Dermis microvascular lymphatic vessel endothelial cell (primary cell): ENCODE measurements around the gene RNF26. TPM values are rescaled to one million over a fixed set of nuclear protein-coding genes. Genes with fewer than 3 reads are reported as not detected.

Experiments
- DNase-seq, 2 donors: peaks; one replicate each; pipeline versions ENCODE4 v3.0.0 to v3.0.0-alpha.2; 2010; ENCODE audit warnings: low read depth in 2 of 2
- total RNA-seq: library from RNA; depleted of rRNA; stranded (reverse); fragments of >200 nt; gene quantifications from 2 replicates; pipeline ENCODE4 v1.2.1, GENCODE V29; 2014

Gene RNF26
- 2.6 and 4.6 TPM in 2 replicates for total RNA-seq

DNA sequence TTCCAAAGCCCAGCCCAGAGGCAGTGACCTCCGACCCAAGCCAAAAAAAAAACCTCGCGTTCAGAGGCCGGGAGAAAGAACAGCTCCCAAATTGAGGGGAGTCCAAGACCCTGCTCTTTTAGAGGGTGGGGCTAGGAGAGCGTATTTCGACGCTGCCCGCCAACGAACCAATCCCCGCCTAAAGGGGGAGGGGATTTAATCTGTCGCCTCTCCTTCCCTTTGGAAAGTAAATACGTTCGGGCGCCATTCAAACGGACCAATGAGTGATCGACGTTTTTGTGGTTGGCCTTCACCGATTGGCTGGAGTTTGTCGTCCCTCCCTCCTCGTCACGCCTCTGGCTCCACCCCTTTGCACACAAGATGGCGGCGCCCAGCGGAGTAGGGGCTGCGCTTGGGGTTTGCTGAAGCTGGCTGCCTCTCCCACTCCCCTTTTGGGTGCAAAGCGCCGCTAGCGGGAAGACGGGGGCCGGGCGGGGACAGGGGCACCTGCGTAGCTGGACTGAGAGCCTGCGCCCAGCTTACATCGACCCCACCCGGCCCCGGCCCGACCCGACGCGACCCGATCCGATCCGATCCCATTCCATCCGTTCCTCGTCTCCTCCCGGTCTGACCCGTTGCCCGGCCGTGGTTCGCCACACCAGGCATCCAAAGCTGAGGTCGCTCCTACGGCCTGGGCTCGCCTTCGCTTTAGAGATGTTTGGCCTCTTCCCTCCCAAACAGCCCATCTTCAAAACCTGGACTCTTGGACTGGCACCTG lies at the start of gene RNF26:
RNF26 (plus strand) TSS at position 354 of the 757 bp plus-strand sequence. CDS start 596 bp downstream, outside the sequence.
- peak; percentile 97 to 98 for DNase-seq

DNA sequence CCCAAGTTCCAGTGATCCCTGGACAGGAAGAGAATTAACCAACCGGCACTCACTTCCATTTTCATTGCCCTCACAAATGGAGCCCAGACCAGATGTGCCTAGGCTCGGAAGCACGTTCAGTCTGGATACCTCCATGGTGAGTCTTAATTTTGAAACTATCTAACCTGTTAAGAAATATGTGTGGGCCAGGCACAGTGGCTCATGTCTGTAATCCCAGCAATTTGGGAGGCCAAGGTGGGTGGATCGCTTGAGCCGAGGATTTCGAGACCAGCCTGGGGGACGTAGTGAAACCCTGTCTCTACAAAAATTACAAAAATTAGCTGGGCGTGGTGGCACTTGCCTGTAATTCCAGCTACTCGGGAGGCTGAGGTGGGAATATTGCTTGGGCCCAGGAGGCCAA lies 48.9 kb upstream of the RNF26 start:
- DNase-seq = no peak

DNA sequence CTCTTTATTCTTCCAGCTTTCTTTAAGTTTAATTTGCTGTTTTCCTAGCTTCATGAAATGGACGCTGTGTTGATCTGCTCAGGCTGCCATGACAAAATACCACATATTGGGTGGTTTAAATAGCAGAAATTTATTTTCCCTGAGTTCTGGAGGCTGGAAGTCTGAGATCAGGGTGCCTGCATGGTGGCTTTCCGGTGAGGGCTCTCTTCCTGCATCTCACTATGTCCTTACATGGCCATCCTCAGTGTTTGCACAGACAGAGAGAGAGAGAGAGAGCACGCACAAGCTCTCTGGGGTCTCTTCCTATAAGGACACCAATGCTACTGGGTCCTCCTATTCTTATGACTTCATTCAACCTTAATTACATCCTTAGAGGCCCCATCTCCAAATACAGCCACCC lies 46.1 kb upstream of the RNF26 start:
- no peak for DNase-seq

DNA sequence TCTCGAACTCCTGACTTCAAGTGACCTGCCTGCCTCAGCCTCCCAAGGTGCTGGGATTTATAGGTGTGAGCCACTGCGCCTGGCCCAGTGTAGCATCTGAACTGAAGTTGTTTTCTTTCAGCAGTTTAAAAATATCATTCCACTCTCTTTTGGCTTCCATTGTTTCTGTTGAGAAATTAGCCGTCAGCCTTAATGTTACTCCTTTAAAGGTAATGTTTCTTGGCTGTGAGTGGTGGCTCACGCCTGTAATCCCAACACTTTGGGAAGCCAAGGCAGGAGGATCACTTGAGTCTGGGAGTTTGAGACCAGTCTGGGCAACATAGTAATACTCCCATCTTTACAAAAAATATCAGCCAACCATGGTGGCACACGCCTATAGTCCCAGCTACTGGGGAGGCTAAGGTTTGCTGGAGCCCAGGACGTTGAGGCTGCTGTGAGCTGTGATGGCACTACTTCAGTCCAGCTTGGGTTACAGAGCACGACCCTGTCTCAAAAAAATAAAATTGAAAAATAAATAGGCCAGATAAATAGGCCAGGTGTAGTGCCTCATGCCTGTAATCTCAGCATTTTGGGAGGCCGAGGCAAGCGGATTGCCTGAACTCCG lies 43.3 kb upstream of the RNF26 start:
- no peak for DNase-seq

DNA sequence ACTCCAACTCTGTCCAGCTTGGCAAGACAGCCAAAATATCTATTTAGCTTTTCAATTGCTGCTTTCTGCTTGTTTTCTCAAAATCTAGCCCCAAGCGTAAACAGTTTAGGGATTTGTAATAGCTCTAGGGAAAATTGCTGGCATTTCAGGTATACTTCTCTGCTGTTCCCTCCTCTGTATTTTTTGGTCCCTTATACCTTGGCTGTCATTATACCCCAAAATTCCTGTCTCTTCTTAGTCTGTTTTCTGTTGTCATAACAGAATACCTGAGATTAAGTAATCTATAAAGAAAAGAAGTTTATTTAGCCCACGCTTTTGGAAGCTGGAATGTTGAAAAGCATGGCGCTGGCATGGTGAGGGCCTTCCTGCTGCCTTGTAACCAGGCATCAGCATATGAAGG lies 40.9 kb upstream of the RNF26 start:
- no peak for DNase-seq

DNA sequence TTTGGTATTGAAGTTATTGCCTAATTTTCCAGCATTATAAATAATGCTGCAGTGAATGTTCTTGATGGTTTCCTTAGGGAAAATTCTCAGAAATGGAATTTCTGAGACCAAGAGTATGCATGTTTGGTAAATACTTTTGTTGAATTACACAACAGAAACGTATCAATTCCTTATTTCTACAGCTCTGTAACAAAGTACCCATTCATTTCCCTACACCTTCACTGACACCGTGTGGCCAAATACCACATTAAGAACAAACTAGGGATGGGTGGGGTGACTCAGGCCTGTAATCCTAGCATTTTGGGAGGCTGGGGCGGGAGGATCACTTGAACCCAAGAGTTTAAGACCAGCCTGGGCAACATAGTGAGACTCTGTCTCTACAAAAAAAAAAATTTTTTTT lies 39.1 kb upstream of the RNF26 start:
- DNase-seq = no peak

DNA sequence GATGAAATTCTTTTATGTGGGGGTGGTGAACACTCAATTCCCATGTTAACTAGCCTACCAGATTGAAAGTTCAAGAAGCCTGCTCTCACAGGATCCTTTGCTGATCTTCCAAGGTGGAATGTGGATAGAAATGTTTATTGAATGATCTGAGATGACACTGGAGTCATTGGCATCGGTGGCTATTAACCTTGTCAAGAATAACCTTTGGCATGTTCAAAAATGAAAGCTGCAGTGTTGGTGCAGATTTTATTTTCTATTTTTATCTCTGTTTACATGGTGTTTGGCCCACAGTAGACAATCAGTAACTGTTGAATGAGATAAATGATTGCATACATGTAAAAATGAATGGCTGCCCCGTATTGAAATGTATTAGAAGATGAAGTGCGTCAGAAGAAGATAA lies 36.4 kb upstream of the RNF26 start:
- no peak for DNase-seq

DNA sequence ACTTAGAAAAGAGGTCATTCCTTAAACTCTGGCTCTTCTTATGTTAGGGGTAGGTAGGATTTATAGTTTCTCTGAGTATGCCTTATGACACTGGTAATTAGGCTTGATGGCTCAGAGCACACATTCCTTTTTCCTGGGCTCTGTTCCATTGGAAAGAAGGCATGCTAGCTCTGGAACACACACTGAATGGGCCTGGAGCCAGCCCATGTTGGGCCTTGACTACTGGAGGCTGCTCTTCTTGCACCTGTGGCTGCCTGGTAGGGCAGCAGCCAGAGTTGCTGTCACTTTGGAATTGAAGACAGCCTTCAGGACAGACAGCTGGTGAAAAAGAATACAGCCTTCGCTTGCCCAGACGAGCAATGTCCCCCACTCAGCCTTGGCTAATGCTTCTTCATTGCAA lies 35.6 kb upstream of the RNF26 start:
- DNase-seq = no peak

DNA sequence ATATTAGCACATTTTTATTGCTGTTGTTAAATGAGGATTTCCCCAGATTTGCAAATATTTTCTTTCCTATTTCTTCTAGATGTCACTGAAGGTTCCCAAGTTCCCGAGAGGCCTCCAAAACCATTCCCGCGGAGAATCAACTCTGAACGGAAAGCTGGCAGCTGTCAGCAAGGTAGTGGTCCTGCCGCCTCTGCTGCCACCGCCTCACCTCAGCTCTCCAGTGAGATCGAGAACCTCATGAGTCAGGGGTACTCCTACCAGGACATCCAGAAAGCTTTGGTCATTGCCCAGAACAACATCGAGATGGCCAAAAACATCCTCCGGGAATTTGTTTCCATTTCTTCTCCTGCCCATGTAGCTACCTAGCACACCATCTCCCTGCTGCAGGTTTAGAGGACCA lies 34.9 kb upstream of the RNF26 start:
- no peak for DNase-seq

DNA sequence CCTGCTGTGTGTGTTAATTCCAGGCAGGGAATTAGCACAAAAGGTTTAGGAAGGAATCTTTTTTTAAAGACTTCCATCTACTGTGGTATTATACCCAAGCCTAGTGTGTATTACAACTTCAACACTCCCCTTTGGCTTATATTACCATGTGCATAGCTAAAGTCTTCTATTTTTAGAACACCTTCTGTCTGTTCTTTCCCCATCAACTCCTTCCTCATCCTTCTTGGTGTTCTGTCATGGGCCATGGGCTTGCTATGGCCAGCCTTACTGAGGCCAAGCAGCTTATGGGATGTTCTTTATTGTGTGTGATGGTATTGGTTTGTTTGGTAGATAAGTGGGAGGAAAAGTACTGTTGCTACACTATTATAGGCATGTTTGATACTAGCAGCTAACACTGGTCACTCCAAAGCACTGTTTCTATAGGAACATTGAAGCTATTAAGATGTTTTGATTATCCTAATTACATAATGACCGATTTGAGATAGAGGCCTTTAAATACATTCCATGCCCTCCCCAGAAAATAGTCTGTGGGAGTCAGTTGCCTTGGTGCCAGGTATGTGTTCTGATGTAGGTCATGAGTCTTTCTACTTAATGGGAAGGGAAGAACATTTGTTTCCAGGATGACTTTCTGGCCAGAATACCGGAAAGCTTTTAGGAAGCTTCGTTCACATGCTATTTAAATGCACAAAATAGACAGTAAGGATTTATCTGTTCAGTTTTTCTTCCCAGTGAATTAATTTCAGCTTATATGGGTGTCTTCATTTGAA lies 33.9 kb upstream of the RNF26 start:
- DNase-seq = no peak

DNA sequence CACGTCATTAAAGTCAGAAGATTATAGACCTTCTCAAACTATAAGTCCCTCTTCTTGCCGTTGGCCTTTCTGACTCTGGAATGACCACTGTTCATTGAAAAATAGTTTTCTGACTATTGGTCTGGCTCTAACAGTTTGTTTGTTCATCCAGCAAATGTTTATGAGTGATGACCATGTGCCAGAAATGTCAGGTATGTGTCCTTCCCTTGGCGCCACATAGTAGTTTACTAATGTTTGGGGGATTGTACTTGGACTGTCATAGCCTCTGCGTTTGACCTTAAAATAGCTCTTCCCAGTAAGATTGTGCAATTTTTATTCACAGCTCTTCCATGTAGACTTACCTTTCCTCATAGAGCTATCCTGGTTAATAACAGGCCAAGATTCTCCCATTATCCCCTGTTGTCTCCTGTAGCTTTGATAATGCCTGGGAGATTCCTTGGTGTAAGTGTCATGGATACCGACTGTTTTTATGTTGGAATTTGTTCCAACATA lies 31.1 kb upstream of the RNF26 start:
- no peak for DNase-seq

DNA sequence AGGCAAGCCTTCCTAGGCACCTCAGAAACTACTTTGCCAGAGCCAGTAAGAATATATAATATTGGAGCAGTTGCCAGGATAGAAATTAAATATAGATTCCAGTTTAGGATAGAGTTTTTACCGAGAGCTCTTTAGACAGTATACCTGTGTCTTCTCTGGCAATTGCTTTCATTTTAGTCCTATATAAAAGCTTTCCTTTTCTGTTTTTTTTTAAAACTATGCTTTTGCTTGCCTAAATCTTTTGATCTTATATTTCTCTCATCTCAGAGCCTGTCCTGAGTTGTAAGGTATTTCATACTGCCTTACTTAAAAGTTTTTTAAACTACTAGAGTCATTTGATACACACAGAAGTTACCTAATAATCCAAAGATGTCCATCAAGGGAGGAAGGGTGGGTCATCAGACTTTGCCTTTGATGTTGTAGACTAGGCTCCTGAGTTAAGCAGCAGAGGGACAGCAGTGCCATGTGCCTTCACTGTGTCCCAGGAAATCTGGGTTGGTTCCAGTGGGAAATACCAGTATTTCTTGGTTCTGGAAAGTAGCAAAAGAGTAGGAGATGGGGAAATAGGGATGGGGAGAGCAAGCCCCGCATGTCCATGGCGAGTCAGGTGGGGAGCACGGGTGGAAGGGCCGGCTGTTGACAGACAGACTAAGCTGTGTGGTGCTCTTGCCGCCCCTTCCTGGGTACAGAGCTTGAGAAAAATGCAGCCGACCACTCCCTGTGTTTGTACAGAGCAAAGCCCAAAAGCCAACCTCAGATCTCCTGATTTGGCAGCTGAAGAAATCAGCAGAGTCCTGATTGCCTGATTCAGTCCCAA lies 28.6 kb upstream of the RNF26 start:
- no peak for DNase-seq

DNA sequence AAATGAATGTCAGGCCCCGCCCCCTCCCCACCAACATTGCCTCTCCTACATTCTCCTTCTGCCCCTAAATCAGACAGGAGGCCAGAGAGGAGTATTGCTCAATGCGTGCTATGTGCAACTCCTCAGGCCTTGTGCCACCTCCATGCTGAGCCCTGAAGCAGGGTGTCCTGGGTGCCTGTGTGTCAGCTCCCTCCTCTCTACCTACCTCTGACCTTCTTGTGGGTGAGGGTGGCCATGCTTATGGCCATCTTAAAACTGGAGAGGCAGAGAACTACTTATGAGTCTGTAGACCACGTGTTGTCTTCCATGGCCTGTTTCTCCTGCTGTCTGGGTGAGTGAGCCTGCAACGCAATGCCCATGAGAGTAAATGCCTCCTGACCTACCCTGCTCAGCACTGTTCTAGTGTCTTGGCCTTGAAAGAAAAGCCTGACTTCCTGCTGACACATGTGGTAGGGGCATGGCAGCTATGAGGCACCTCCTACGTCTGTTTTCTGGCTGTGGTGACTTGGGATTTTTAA lies 27.9 kb upstream of the RNF26 start:
- DNase-seq = peak in 1 of 2 donors; percentile 20

DNA sequence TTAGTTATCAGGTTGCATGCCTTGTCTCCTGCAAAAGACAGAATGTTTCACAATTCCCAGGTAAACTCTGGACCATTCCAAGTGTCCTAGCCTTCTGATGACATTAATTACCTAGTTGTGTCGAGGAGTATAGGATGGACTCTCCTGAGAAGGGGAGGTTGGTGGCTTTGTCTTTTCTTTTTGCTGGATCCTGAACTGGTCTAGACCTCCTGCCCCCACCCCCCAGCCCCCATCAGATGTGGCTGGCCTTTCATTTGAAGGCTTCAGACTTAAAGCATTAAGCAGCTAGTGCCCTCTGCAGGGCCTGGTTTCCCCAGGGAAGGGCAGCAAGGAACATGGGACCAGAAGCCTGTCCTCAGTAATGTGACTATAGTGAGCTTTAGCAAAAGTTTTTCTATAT lies 27.1 kb upstream of the RNF26 start:
- peak in 1 of 2 donors; percentile 32 for DNase-seq

DNA sequence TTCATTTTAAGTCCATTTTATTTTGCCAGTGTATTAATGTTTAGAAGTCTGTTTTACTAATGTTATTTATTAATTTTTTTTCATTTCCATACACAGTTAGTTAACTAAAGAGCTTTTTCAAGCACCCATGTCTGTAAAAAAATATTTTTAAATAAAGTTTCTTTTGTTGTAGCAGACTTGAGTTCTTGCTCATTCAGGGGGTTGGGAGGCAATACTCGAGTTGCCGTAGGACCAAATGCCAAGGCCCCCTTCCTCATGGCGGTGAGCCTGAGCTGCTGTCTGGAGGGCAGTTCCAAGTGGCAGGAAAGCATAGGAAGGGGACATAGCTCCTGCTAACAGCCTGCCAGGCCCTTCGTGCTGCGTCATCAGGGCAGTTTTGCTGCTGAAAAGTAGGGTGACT lies 26.4 kb upstream of the RNF26 start:
- DNase-seq = no peak

DNA sequence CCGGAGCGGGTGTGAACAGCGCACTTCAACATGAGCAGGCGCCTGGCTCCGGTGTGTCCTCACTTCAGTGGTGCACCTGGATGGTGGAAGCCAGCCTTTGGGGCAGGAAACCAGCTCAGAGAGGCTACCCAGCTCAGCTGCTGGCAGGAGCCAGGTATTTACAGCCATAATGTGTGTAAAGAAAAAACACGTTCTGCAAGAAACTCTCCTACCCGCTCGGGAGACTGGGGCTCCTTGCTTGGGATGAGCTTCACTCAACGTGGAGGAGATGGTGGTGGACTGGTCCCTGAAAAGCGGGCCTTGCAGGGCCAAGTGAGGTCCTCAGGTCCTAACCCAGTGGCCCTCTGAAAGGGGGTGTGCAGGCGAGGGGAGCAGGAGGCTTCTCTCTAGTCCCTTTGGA lies 24.9 kb upstream of the RNF26 start:
- DNase-seq = no peak

DNA sequence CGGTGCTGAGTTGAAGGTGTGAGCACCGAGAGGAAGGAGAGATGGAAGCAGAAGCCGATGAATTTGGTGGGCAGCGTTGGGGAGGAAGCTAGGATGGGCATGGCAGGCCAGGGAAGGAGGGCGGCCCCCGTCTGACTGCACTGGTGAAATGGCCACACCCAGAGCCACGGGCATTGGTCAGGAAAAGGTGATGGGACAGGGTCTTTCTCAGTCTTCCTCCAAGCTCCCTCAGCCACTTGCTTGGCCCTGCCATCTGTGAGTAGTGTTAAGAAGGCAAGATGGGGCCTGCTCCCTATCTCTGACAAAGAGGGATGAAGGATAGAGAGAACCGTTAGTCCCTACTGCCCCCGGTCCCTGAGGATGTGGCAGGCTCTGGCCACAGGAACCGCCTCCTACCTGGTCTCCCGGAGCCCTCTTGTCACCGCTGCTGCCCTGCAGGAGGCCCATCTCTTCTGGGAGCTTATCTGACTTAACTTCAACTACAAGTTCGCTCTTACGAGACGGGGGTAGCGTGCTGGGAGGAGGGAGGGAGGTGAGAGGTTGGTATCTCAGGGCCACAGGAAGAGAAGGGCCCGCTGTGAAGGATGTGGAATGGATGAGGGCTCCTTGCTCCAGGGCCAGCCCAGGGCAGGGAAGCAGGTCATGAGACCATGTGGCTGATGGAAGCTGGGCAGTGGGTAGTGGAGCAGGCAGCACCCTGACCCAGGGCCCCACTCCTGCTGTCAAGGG lies 24.2 kb upstream of the RNF26 start:
- no peak for DNase-seq

DNA sequence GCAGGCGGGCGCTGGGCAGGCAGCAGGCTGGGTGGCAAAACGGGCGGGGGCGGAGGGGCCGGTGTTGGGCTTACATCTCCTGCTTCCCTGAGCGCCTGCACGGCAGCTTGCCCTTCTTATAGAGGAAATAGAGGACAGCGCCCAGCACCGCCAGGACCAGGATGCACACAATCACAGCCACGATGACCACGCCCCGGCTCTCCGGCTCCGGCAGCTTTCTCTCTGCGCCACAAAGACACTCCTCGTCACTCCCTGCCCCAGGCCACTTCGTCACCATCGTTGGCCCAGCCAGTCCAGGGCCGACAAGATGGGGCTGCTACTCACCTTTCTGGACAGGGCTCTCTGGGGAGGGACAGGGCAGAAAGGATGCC lies 23.7 kb upstream of the RNF26 start:
- no peak for DNase-seq

DNA sequence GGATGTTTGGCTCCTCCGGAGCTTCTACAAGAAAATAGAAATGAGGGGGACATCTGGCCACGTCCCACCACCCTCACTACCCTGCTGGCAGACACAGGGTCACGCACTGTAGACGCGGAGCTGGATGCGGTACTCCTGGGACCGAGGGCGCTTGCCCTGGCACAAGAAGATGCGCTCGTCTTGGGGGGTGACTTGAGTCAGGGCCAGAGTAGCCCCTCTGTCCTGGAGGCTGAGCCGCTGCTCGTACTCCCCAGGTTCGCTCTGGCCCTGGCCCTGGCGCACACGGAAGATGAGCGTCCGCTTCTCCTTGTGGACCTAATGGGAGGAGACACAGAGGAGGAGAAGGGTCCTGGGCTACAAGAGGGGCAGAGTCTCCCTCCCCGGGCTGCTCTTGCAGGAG lies 19.6 kb upstream of the RNF26 start:
- no peak for DNase-seq

DNA sequence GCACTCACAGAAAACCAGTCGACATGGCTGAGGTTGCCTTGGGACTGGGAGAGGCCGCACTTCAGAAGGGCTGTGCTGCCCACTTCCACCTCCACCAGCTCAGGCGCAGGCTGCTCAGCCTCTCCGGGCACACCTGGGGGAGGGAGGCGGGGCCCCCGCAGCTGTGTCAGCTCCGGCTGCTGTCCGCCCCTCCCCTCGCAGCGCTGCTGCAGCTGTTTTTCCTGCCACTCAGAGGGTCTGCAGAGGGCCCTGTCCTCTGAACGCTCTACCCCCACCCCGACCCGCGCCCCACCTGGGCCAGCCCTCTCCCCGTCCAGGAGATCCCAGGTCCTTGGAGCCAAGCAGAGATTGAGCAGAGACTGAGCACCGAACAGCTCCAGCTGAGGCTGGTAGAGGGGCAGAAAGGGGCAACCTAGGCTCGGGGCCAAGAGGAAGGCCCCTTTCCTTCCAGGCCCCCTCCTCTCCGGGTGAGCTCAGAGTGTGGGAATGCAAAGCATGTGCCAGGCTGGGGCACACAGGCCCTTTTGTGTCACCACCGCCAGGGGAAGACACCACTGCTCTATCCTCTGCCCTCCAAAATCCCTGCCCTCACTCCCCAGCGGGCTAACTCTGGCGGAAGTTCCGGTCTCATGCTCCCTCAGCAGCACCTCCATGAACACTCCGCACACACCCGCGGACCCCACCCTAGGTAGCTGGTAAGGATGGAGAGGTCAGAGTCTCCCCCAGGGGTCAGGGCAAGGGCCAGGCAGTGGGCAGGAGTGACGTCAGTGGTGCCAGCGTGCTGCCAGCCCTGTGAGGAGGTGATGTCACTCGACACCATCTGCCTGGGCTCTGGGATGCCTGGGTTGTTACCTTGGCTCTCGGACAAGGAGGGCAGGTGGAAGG lies 19.0 kb upstream of the RNF26 start:
- DNase-seq = peak in 1 of 2 donors; percentile 43
